GM20000 (cell line): ENCODE data around the gene PDP2.
"Not testable (repeated sequence)": the region's sequence is repeated elsewhere in the genome, so short reads cannot be mapped to it uniquely, and the experiment has no call there.

Experiments used
- DNase-seq: peaks from one replicate; pipeline ENCODE4 v3.0.0; 2012; ENCODE audit warnings: low spot score
- TF ChIP-seq, protein P1 (sequence below): IDR thresholded peaks from 2 replicates; pipeline ENCODE4 v1.5.1; 2012; ENCODE audit warnings: mild to moderate bottlenecking, control low read depth; ENCODE audit errors: extremely low read depth, missing control alignments

Gene PDP2

DNA sequence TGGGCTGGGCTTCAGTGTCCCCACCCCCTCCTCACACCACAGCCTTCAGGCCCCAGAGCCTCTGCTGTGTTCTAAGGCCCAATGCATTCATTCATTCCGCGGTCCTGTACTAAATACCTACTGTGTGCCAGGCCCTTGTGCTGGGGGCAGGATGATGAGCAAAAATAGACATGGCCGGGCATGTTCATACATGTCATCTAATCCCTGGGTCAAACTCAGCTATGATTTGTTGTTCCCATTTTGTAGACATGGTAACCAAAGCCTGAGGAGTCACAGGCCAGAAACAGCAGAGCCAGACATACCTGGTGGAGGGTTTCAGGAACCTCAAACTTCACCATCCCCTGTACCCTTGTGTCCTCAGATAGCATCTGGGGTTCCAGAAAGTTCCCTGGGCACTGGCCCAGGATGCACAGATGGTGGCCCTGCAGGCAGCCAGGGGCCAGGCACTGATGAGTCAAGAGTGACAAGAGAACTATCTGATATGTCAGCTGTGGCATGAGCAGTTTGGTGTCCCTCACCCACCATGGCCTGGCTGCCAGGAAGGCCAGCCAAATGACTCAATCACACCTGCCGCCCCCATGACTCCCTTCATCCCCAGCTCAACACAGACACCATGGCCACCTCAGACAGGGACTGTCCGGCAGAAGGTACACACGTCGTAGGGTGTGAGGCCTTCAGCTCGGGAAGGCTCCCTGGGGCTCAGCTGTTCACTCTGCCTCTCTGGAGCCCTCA lies 47.8 kb downstream of the PDP2 start:
- DNase-seq, result no peak
- TF ChIP-seq, protein P1, sequence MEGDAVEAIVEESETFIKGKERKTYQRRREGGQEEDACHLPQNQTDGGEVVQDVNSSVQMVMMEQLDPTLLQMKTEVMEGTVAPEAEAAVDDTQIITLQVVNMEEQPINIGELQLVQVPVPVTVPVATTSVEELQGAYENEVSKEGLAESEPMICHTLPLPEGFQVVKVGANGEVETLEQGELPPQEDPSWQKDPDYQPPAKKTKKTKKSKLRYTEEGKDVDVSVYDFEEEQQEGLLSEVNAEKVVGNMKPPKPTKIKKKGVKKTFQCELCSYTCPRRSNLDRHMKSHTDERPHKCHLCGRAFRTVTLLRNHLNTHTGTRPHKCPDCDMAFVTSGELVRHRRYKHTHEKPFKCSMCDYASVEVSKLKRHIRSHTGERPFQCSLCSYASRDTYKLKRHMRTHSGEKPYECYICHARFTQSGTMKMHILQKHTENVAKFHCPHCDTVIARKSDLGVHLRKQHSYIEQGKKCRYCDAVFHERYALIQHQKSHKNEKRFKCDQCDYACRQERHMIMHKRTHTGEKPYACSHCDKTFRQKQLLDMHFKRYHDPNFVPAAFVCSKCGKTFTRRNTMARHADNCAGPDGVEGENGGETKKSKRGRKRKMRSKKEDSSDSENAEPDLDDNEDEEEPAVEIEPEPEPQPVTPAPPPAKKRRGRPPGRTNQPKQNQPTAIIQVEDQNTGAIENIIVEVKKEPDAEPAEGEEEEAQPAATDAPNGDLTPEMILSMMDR, result no peak

DNA sequence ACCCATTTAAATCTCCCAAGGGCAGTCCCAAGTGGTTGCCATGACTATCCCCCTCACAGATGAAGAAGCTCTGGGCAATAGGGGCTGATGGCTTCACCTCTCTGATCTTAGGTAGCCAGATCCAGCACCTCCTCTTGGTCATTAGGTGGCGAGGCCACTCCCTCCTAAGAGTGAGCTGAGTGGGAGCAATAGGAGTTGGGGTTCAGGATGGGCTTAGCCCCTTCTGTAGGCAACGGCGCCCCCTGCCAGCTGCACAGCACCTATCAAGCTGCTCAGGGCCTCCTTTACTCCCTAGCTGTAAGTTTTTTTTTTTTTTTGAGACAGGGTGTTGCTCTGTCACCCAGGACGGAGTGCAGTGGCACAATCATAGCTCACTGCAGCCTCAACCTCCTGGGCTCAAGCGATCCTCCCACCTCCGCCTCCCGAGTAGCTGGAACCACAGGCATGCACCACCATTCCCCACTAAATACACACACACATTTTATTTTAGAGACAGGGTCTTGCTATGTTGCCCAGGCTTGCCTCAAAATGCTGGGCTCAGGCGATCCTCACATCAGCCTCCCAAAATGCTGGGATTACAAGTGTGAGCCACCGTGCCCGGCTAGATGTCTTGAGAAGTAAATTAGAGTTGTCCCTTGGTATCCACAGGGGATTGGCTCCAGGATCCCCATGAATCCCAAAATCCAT lies 48.5 kb downstream of the PDP2 start:
- TF ChIP-seq, protein P1, result peak; percentile 18
- DNase-seq, result peak; percentile 56

DNA sequence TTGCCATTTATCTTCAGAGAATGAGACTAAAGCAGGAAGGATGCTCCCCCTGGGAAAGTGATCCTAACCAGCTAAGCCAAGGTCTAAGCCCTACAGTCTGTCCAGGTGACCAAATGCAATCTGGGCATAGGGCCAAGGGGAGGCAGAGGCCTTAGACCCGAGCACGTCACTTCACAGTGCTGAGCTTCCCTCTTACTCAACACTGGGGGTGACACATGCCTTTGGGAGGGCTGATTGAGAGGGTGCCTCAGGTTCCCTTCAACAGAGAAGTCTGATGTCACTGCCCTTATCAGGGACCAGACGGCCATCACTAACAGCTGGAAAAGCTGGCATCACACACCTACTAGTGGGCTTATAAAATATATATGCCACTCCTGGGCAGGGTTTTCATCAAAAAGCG lies 49.9 kb downstream of the PDP2 start:
- no peak for DNase-seq
- TF ChIP-seq, protein P1, result no peak

DNA sequence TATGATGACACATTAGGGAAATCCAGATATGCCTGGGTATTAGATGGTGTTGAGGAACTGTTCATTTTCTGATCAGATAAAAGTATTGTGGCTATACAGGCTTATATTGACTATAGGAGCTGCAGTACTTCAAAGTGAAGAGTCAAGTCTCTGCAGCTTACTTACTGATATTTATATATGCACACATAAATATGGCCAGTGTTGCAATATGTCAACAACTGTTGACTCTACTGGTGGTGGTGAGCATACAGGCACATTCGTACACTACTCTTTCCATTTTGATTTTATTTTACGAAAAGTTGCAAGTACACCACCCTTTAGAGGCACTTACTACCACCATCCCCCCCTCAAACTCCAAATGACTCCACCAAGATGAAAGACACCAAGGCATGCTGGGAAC lies 51.4 kb downstream of the PDP2 start:
- TF ChIP-seq, protein P1, result no peak
- DNase-seq, result no peak

DNA sequence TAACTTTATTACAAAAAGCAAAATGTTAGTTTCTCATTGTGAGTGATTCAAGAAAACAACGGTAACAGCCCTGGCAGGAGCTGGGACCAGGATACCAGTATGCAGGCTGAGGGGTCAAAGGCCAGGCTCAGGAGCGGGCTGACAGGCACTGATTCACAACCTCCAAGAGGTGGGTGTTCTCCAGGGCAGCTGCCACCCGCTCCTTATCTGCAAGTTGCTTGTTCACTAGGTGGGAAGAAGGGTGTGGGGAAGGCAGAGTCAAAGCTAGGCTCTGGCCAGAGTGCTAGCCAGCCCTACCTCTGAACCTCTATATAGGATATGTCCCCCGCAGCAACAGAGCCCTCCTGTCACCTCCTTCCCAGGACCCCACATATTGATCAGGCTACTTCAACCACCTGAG lies 51.8 kb downstream of the PDP2 start:
- DNase-seq, result no peak
- TF ChIP-seq, protein P1, result no peak

DNA sequence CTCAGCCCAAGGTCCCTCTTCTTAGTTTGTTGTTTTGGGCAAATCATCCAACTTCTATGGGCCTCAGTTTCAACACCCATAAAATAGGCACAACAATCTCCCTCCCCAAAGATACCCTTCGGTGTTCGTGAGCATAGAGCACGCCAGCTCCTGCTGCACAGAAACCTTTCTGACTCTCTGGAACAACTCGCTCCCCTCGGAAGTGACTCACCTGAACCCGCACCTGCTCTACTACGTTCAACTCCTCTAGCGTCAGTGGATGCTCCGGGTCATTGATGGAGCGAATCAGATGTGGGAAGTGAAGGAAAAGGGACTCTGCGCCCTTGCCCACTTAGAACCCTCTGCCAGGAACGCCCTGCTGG lies 53.4 kb downstream of the PDP2 start:
- TF ChIP-seq, protein P1, result no peak
- no peak for DNase-seq

DNA sequence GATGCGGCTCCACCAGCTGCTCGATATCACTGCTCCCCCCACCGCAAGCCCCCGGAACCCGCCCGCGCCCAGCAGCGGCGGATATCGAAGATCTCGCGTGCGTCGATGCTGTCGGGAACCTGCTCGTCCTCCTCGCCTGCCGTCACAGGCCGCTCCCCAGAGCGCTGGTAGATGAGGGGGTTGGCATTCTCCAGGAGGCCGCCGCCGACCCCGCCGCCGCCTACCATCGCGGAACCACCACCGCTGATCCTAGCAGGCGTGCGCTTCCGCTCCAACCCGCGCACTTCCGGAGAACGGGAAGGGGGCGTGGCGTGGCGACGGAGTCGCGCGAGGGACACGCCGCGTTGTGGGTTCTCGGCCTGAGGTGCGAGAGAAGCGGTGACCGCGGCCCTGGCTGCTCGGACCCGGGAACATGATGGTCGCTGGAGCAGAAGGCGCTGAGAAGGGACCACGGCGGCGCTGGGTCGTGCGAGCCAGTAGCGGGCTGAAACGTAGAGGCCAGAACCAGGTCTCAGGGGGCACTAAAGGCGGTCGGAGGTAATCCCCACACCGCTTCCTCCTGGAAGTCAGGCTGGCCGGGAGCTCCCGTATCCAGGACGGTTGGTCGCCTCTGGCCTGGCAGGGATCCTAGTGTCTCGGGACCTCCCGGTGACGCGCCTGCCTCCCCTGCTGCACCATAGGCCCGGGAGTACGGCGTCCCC lies 54.0 kb downstream of the PDP2 start, which contains the start of gene CIAO2B:
TSS of gene CIAO2B (minus strand) at position 265 of the 701 bp plus-strand sequence. CDS start at position 227, 38 bp downstream.
- TF ChIP-seq, protein P1, result no peak
- DNase-seq, result peak; percentile 93

DNA sequence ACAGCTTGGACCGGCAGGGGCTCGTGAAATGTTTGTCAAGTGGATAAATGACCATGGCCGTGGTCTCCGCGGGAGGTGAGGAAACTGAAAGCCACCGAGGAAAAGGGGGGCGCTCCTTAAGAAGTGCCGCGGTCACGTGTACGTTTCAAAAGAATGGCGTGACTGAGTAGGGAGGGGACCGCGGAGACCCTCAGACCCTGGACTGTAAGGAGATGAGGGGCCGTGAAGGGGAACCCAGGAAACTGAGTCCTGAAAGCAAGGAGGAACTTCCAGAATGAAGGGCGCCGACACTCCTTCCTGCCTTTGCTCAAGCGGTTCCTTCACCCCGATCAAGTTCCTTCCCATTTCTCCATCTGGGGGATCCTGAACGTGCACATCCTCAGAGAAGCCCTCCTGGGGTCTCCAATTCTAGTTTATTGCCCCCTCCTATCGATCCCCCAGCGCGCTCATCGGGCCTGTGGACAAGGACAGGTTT lies 54.6 kb downstream of the PDP2 start:
- DNase-seq, result not testable (repeated sequence)
